Measurements from ENCODE around the gene RECK. TPM values are rescaled to one million over a fixed set of nuclear protein-coding genes. Genes with fewer than 3 reads are reported as not detected.

The RECK gene
- total and polyA plus RNA-seq, 2 experiments from 2014 or later, result 8.1 to 11.6 TPM

DNA sequence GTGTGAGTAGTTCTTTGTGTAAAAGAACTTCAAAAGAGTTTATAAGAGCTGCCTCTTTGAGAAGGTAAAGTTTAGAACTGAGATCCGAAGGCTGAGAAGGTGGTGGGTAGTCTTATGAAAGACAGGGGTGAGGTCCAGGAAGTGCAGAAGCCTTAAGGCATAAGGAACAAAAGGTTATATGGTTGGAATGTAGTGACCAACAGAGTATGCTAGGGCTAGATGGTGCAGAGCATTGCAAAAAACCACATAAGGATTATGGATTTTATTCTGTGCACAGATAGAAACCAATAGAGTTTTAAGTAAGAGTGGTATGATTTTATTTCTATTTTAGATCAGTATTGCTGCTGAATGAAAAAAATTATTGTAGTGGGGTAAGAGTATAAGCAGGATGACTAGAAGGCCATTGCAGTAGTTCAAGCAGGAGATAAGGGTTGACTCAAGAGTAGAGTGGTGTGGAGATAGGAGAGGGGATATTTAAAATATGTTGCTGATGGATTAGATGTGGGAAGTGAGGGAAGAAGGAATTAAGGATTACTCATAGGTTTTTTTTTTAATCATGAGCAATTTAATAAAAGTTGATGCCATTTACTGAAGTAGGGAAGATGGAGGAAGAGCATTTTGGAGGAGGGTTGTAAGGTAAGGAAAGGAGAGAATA, 3.7 kb downstream of the RECK start:
- H3K4me3 Mint-ChIP-seq, result no peak overlapping the region
- peaks cover 77% of the 10 kb centered on the region for H3K79me2 ChIP-seq (replicated peaks; ENCODE audit: insufficient read depth)
- DNase-seq (ENCODE audit: low spot score), result no peak
- H3K27ac ChIP-seq (ENCODE audit: low read depth), result no peak overlapping the region
- 0 out of 2 replicates have a peak, but pooled peaks cover 3% of the 10 kb centered on the region for H3F3A ChIP-seq (replicated peaks; ENCODE audit: low read depth)
- H3K9me3 Mint-ChIP-seq, result no peaks in the 10 kb centered on the region
- H3K27me3 ChIP-seq (ENCODE audit: insufficient read depth), result no peaks in the 10 kb centered on the region
- peaks cover 4% of the 10 kb centered on the region for H3K27me3 Mint-ChIP-seq (ENCODE audit: insufficient read depth, low read depth, poor library complexity)
- no peak for TF ChIP-seq EZH2 (IDR thresholded peaks at IDR 0.05; ENCODE audit: low read depth, unreplicated experiment)
- TF ChIP-seq, protein P1, sequence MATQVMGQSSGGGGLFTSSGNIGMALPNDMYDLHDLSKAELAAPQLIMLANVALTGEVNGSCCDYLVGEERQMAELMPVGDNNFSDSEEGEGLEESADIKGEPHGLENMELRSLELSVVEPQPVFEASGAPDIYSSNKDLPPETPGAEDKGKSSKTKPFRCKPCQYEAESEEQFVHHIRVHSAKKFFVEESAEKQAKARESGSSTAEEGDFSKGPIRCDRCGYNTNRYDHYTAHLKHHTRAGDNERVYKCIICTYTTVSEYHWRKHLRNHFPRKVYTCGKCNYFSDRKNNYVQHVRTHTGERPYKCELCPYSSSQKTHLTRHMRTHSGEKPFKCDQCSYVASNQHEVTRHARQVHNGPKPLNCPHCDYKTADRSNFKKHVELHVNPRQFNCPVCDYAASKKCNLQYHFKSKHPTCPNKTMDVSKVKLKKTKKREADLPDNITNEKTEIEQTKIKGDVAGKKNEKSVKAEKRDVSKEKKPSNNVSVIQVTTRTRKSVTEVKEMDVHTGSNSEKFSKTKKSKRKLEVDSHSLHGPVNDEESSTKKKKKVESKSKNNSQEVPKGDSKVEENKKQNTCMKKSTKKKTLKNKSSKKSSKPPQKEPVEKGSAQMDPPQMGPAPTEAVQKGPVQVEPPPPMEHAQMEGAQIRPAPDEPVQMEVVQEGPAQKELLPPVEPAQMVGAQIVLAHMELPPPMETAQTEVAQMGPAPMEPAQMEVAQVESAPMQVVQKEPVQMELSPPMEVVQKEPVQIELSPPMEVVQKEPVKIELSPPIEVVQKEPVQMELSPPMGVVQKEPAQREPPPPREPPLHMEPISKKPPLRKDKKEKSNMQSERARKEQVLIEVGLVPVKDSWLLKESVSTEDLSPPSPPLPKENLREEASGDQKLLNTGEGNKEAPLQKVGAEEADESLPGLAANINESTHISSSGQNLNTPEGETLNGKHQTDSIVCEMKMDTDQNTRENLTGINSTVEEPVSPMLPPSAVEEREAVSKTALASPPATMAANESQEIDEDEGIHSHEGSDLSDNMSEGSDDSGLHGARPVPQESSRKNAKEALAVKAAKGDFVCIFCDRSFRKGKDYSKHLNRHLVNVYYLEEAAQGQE (IDR thresholded peaks at IDR 0.05; ENCODE audit: unreplicated experiment), result no peak
- TF ChIP-seq ZNF331 (CRISPR knock-in tag; IDR thresholded peaks at IDR 0.05; ENCODE audit: low read depth), result no peak
- TF ChIP-seq, protein P2, sequence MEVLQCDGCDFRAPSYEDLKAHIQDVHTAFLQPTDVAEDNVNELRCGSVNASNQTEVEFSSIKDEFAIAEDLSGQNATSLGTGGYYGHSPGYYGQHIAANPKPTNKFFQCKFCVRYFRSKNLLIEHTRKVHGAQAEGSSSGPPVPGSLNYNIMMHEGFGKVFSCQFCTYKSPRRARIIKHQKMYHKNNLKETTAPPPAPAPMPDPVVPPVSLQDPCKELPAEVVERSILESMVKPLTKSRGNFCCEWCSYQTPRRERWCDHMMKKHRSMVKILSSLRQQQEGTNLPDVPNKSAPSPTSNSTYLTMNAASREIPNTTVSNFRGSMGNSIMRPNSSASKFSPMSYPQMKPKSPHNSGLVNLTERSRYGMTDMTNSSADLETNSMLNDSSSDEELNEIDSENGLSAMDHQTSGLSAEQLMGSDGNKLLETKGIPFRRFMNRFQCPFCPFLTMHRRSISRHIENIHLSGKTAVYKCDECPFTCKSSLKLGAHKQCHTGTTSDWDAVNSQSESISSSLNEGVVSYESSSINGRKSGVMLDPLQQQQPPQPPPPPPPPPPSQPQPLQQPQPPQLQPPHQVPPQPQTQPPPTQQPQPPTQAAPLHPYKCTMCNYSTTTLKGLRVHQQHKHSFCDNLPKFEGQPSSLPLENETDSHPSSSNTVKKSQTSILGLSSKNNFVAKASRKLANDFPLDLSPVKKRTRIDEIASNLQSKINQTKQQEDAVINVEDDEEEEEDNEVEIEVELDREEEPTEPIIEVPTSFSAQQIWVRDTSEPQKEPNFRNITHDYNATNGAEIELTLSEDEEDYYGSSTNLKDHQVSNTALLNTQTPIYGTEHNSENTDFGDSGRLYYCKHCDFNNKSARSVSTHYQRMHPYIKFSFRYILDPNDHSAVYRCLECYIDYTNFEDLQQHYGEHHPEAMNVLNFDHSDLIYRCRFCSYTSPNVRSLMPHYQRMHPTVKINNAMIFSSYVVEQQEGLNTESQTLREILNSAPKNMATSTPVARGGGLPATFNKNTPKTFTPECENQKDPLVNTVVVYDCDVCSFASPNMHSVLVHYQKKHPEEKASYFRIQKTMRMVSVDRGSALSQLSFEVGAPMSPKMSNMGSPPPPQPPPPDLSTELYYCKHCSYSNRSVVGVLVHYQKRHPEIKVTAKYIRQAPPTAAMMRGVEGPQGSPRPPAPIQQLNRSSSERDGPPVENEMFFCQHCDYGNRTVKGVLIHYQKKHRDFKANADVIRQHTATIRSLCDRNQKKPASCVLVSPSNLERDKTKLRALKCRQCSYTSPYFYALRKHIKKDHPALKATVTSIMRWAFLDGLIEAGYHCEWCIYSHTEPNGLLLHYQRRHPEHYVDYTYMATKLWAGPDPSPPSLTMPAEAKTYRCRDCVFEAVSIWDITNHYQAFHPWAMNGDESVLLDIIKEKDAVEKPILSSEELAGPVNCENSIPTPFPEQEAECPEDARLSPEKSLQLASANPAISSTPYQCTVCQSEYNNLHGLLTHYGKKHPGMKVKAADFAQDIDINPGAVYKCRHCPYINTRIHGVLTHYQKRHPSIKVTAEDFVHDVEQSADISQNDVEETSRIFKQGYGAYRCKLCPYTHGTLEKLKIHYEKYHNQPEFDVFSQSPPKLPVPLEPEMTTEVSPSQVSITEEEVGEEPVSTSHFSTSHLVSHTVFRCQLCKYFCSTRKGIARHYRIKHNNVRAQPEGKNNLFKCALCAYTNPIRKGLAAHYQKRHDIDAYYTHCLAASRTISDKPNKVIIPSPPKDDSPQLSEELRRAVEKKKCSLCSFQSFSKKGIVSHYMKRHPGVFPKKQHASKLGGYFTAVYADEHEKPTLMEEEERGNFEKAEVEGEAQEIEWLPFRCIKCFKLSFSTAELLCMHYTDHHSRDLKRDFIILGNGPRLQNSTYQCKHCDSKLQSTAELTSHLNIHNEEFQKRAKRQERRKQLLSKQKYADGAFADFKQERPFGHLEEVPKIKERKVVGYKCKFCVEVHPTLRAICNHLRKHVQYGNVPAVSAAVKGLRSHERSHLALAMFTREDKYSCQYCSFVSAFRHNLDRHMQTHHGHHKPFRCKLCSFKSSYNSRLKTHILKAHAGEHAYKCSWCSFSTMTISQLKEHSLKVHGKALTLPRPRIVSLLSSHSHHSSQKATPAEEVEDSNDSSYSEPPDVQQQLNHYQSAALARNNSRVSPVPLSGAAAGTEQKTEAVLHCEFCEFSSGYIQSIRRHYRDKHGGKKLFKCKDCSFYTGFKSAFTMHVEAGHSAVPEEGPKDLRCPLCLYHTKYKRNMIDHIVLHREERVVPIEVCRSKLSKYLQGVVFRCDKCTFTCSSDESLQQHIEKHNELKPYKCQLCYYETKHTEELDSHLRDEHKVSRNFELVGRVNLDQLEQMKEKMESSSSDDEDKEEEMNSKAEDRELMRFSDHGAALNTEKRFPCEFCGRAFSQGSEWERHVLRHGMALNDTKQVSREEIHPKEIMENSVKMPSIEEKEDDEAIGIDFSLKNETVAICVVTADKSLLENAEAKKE (CRISPR knock-in tag; IDR thresholded peaks at IDR 0.05), result no peak
- TF ChIP-seq NANOG (IDR thresholded peaks at IDR 0.05; ENCODE audit: borderline replicate concordance), result no peak
- no peak for TF ChIP-seq POLR2AphosphoS5 (IDR thresholded peaks at IDR 0.05; ENCODE audit: low read depth)
- TF ChIP-seq, protein P3, sequence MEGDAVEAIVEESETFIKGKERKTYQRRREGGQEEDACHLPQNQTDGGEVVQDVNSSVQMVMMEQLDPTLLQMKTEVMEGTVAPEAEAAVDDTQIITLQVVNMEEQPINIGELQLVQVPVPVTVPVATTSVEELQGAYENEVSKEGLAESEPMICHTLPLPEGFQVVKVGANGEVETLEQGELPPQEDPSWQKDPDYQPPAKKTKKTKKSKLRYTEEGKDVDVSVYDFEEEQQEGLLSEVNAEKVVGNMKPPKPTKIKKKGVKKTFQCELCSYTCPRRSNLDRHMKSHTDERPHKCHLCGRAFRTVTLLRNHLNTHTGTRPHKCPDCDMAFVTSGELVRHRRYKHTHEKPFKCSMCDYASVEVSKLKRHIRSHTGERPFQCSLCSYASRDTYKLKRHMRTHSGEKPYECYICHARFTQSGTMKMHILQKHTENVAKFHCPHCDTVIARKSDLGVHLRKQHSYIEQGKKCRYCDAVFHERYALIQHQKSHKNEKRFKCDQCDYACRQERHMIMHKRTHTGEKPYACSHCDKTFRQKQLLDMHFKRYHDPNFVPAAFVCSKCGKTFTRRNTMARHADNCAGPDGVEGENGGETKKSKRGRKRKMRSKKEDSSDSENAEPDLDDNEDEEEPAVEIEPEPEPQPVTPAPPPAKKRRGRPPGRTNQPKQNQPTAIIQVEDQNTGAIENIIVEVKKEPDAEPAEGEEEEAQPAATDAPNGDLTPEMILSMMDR (conservative IDR thresholded peaks at IDR 0.05; ENCODE audit: low read depth in 2 of 2), result no peak
- no peak for TF ChIP-seq CREB1 (CRISPR knock-in tag; IDR thresholded peaks at IDR 0.05; ENCODE audit: low read depth)
- TF ChIP-seq, protein P4, sequence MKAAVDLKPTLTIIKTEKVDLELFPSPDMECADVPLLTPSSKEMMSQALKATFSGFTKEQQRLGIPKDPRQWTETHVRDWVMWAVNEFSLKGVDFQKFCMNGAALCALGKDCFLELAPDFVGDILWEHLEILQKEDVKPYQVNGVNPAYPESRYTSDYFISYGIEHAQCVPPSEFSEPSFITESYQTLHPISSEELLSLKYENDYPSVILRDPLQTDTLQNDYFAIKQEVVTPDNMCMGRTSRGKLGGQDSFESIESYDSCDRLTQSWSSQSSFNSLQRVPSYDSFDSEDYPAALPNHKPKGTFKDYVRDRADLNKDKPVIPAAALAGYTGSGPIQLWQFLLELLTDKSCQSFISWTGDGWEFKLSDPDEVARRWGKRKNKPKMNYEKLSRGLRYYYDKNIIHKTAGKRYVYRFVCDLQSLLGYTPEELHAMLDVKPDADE (IDR thresholded peaks at IDR 0.05), result no peak
- no peak for TF ChIP-seq ZNF114 (CRISPR knock-in tag; IDR thresholded peaks at IDR 0.05)
- TF ChIP-seq JUNB (IDR thresholded peaks at IDR 0.05; ENCODE audit: unreplicated experiment), result no peak
- TF ChIP-seq EZH2phosphoT487 (IDR thresholded peaks at IDR 0.05; ENCODE audit: unreplicated experiment), result no peak
- no peak for TF ChIP-seq STAT1 (IDR thresholded peaks at IDR 0.05; ENCODE audit: unreplicated experiment)
- H2AFZ ChIP-seq, result no peak overlapping the region
- H3K4me3 ChIP-seq, result no peak overlapping the region
- H3K27ac Mint-ChIP-seq, result no peak overlapping the region
- H3K36me3 ChIP-seq (ENCODE audit: insufficient read depth), result no peaks in the 10 kb centered on the region
- peaks cover 29% of the 10 kb centered on the region for H3K4me1 ChIP-seq (ENCODE audit: insufficient read depth)
- peaks cover 27% of the 10 kb centered on the region for H3K4me1 Mint-ChIP-seq
- H4K20me1 ChIP-seq (replicated peaks; ENCODE audit: insufficient read depth), result peaks cover 27% of the 10 kb centered on the region
- H3K36me3 Mint-ChIP-seq (ENCODE audit: low read depth), result no peaks in the 10 kb centered on the region
- no peak for ATAC-seq
- no peaks in the 10 kb centered on the region for H3K9me2 ChIP-seq (ENCODE audit: insufficient read depth)
- H3K4me2 ChIP-seq, result no peak overlapping the region
